ENCODE measurements around the gene GLYATL1B.
"Not testable (repeated sequence)": the region's sequence is repeated elsewhere in the genome, so short reads cannot be mapped to it uniquely, and the experiment has no call there.

Gene GLYATL1B

DNA sequence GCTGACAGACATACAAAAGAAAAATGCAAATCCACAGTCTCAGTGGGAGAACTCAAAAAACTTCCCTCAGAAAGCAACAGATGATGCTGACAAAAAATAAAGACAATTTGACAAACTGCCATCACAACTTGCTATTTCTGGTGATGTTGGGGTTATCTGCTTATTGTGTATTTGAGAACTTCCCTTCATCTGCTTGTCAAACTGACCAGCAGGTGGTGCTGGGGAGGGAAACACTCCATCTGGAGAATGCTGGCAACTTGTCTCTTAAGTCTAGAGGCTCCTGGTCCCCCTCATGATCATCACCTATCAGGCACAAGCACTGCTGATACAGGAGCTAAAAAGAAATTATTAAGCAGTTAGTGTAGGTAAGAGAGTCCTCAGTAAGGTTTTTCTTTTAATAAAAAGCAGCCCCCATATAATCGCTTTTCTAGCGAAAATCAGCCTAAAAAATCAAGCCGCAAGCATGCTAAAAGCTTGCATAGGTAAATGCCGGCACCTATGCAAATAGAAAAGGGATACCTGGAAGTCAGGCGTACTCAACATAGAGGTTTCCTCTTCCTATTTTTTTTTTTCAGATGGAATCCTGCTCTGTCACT lies 11.1 kb downstream of the GLYATL1B start:
- peak; percentile 69 to 76 for DNase-seq

GRCh38 chr11:59097938-59098337 lies 11.8 kb downstream of the GLYATL1B start:
- peak in 1 of 2 donors; percentile 15 for DNase-seq

- peak; percentile 58 to 73 for DNase-seq
Measured at GRCh38 chr11:59102259-59102765, 16.2 kb downstream of the GLYATL1B start.

DNA sequence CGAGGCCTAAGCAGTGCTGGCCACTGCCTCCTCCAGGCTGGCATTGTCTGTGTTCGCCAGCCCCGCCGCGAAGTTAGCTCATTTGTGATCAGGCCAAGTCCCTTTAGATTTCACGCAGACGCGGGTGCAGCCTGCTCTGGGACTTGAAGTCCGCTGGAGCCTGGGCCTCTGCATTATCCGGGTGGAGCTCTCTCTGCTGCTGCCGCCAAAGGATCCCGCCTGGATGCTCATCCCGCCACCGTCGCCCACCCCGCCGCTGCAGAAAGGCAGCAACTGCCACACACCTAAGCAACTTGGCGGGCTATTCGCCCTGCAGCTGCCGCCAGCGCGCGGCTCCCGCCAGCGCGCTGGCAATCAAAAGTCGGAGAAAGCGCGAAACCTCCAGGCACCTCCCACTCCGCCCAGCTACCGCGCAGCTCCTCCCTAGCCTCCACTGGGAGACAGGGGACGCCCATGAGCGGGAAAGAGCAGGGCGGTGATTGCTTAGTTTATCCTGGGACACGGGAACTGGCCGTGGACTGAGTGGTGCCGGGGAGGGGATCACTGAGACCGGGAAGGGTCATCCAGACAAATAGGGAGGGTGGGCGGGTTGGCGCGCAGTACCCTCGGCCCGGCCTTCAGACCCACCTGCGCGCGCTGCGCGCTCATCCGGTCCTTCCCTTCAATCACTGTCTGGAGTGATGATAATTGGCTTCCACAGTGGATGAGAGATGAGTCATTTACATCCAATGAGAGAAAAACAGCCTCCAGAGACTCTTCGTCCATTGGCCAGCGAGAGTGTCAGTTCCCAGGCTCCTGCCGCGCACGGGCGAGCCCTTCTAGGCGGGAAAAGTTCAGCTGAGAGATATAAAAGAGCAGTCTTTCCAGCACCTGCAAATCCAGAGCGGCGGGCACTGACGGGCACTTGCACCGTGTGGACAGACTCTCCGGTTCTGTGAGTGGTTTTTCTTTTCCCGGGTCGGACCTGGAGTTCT lies 20.5 kb downstream of the GLYATL1B start, which contains the start of gene FAM111B:
Gene FAM111B, plus strand, starts transcription at position 875 of the 974 bp plus-strand sequence. CDS start 2,389 bp downstream, outside the sequence.
- peak; percentile 71 to 81 for DNase-seq

- peak in 1 of 2 donors; percentile 16 for DNase-seq
Measured at GRCh38 chr11:59107721-59108120, 21.6 kb downstream of the GLYATL1B start.

- no peak for DNase-seq
Measured at GRCh38 chr11:59112494-59112893, 26.4 kb downstream of the GLYATL1B start.

GRCh38 chr11:59114344-59114743 lies 28.2 kb downstream of the GLYATL1B start:
- no peak for DNase-seq

DNA sequence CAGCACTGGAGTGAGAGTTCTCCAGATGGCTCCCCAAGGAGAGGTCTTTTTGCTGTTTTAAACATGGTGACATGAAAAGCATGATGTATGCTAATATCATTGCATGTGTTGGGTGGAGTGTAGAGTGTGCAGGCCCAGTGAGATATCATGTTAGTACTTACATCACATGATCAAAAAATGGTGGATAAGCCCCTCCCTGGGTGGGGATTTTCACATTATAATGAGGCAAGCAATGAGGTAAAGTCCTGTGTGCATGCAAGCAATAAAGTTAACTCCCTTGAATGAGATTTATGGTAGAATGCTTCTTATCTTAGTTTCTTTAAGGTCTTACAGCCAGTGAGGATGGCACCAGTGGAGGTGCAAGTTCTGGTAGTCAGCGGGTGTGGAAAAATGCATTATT lies 29.4 kb downstream of the GLYATL1B start:
- no peak for DNase-seq

GRCh38 chr11:59117774-59118173 lies 31.7 kb downstream of the GLYATL1B start:
- DNase-seq, result no peak

GRCh38 chr11:59119826-59120225 lies 33.7 kb downstream of the GLYATL1B start:
- no peak for DNase-seq

- peak; percentile 85 to 88 for DNase-seq
Measured at GRCh38 chr11:59135648-59136461, 49.7 kb downstream of the GLYATL1B start.

- DNase-seq, result not testable (repeated sequence)
Measured at GRCh38 chr11:59136551-59136950, 50.4 kb downstream of the GLYATL1B start.

DNA sequence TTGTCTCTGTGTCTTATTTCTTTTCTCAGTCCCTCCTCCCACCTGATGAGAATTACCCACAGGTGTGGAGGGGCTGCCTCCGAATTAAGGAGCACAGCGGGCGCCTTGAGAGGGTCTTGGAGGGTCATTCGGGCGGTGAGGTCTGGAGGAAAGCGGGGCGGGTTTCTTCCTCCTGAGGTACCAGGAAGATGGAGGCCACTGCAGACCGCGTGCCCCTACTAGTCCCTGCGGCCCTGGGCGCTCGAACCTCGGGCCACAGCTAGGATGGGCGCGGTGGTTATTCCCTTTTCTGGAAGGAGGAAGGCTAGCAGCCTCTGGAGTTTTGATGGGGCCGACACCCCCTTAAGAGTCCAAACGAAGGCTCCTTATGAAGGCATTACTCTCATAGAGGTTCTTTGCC lies 51.1 kb downstream of the GLYATL1B start:
- DNase-seq, result no peak

DNA sequence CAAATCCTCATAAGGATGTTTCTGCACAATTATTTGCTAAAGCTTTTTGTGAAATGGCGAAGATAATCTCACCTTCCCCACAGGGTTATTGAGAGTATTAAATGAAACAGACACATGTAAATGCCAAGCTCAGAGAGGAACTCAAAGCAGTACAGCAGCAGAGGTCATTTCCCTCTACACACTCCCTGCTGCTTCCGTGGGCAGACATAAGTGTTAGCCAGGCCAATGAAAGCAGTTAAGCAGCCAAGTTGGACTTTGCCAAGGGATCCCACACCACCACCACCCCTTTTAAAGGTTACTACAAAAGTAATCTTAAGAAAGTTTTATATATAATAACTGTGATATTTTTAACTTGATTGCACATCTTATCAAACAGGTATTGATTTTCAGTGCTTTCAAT lies 52.5 kb downstream of the GLYATL1B start:
- no peak for DNase-seq

- DNase-seq, result no peak
Measured at GRCh38 chr11:59141191-59141590, 55.1 kb downstream of the GLYATL1B start.

GRCh38 chr11:59141673-59142460 lies 55.8 kb downstream of the GLYATL1B start:
- no peak for DNase-seq

DNA sequence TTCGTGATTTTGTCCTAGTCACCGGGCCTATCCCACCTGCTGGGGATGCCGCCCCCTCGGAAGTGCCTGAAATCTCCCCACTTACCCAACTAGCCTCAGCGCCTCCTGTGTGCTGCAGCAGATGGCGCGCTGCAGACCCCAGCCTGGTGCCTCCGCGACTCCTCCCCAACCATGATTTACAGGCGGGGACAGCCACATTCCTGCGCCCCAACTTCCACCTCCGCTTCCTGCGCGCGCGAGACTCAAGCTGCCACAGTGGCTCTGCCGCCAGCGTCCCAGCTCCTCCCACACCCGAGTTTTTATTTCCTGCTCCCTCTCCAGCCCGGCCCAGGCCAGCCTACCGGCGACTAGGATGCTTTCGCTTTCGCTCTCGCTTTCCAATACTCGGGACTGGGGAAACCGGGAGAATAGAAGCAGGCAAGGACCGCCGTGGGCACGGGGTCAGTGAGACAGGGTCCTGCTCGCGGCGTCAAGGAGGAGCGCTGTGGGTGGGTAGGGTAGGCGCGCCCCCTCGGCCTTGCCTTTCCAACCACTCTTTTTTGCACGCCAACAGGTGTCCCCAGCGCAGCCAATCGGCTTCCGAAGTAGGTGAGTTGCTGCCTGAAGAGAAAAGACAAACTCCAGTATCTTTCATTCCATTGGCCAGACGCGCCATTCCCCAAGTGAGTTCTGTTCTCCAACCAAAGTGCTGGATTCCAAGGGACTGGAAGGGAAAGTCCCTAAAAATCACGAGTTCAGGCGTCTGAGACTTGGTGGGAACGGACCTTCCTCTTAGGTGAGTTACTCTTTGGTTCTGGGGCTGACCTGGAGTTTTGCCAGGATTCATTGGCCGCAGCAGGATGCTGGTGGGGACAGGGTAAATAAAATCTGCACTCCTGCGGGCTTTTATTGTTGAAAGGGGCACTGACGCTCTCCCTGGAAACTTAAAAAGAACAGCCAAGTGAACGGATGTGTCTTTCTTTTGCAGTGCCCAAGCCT lies 56.7 kb downstream of the GLYATL1B start, which contains the start of gene FAM111A:
Gene FAM111A, plus strand, starts transcription at position 327 of the 978 bp plus-strand sequence. CDS start 6,017 bp downstream, outside the sequence.
- DNase-seq, result peak; percentile 87 to 91

GRCh38 chr11:59144096-59144495 lies 58.0 kb downstream of the GLYATL1B start:
- DNase-seq, result peak in 1 of 2 donors; percentile 13

Data from CD4-positive, alpha-beta T cell treated with Interleukin-4 for 1 hour (primary cell).